ENCODE measurements around the gene ZNF516.
"Not testable (repeated sequence)": the region's sequence is repeated elsewhere in the genome, so short reads cannot be mapped to it uniquely, and the experiment has no call there.

ZNF516 gene

GRCh38 chr18:76495006-76495370, at the start of gene ZNF516:
ZNF516 (minus strand) TSS chr18:76495242; CDS start chr18:76443054, 52,188 bp downstream.
- H3K36me3 Mint-ChIP-seq, result no peaks in the 10 kb centered on the region
- peaks cover 29% of the 10 kb centered on the region for H3K4me1 Mint-ChIP-seq
- H3K4me3 Mint-ChIP-seq, result peak within 1 kb of the TSS; percentile 96
- no peaks in the 10 kb centered on the region for H3K9me3 Mint-ChIP-seq
- H3K27ac Mint-ChIP-seq, result peak within 1 kb of the TSS; percentile 46
- H3K27me3 Mint-ChIP-seq, result no peaks in the 10 kb centered on the region

- Mint-ChIP-seq H3K4me3 (no peak overlapping the region), H3K36me3 (peaks cover 1% of the 10 kb centered on the region), H3K9me3 (no peaks in the 10 kb centered on the region), H3K27ac (no peak overlapping the region), H3K27me3 (peaks cover 1% of the 10 kb centered on the region), H3K4me1 (no peaks in the 10 kb centered on the region)
Measured at GRCh38 chr18:76538846-76539245, 43.8 kb upstream of the ZNF516 start.

GRCh38 chr18:76537621-76538020, 42.6 kb upstream of the ZNF516 start:
- no peaks in the 10 kb centered on the region for H3K9me3 Mint-ChIP-seq
- H3K4me1 Mint-ChIP-seq, result no peaks in the 10 kb centered on the region
- no peak overlapping the region for H3K27ac Mint-ChIP-seq
- peaks cover 1% of the 10 kb centered on the region for H3K36me3 Mint-ChIP-seq
- no peak overlapping the region for H3K4me3 Mint-ChIP-seq
- peaks cover 1% of the 10 kb centered on the region for H3K27me3 Mint-ChIP-seq

- H3K27ac Mint-ChIP-seq, H3K27me3 Mint-ChIP-seq, H3K4me3 Mint-ChIP-seq, H3K9me3 Mint-ChIP-seq, H3K36me3 Mint-ChIP-seq, H3K4me1 Mint-ChIP-seq: not testable (repeated sequence)
Measured at GRCh38 chr18:76536593-76536992, 41.6 kb upstream of the ZNF516 start.

GRCh38 chr18:76532875-76533274, 37.8 kb upstream of the ZNF516 start:
- H3K4me3 Mint-ChIP-seq, result no peak overlapping the region
- peaks cover 8% of the 10 kb centered on the region for H3K4me1 Mint-ChIP-seq
- peaks cover 10% of the 10 kb centered on the region for H3K27me3 Mint-ChIP-seq
- H3K27ac Mint-ChIP-seq, result no peak overlapping the region
- no peaks in the 10 kb centered on the region for H3K9me3 Mint-ChIP-seq
- peaks cover 1% of the 10 kb centered on the region for H3K36me3 Mint-ChIP-seq

- H3K36me3 Mint-ChIP-seq, result peaks cover 1% of the 10 kb centered on the region
- H3K4me3 Mint-ChIP-seq, result no peak overlapping the region
- H3K27ac Mint-ChIP-seq, result no peak overlapping the region
- no peaks in the 10 kb centered on the region for H3K9me3 Mint-ChIP-seq
- peaks cover 21% of the 10 kb centered on the region for H3K27me3 Mint-ChIP-seq
- peaks cover 8% of the 10 kb centered on the region for H3K4me1 Mint-ChIP-seq
Measured at GRCh38 chr18:76530846-76531245, 35.8 kb upstream of the ZNF516 start.

- H3K4me1 Mint-ChIP-seq, result peaks cover 8% of the 10 kb centered on the region
- H3K36me3 Mint-ChIP-seq, result peaks cover 1% of the 10 kb centered on the region
- H3K4me3 Mint-ChIP-seq, result no peak overlapping the region
- H3K9me3 Mint-ChIP-seq, result no peaks in the 10 kb centered on the region
- H3K27me3 Mint-ChIP-seq, result peaks cover 23% of the 10 kb centered on the region
- no peak overlapping the region for H3K27ac Mint-ChIP-seq
Measured at GRCh38 chr18:76530391-76530790, 35.3 kb upstream of the ZNF516 start.

GRCh38 chr18:76529433-76529811, 34.4 kb upstream of the ZNF516 start:
- Mint-ChIP-seq H3K27ac (peak overlapping the region; percentile 53), H3K4me1 (peaks cover 8% of the 10 kb centered on the region), H3K4me3 (peak overlapping the region; percentile 84), H3K36me3 (no peaks in the 10 kb centered on the region), H3K9me3 (no peaks in the 10 kb centered on the region), H3K27me3 (peaks cover 27% of the 10 kb centered on the region)

GRCh38 chr18:76528477-76529432, 33.7 kb upstream of the ZNF516 start:
- peak overlapping the region; percentile 53 for H3K27ac Mint-ChIP-seq

GRCh38 chr18:76525911-76526310, 30.9 kb upstream of the ZNF516 start:
- Mint-ChIP-seq H3K4me3 (no peak overlapping the region), H3K36me3 (no peaks in the 10 kb centered on the region), H3K4me1 (peaks cover 8% of the 10 kb centered on the region), H3K9me3 (no peaks in the 10 kb centered on the region), H3K27me3 (peaks cover 30% of the 10 kb centered on the region), H3K27ac (no peak overlapping the region)

More at GRCh38 chr18:76528477-76529432, 33.7 kb upstream of the ZNF516 start:
- Mint-ChIP-seq H3K9me3 (no peaks in the 10 kb centered on the region), H3K4me3 (peak overlapping the region; percentile 84), H3K4me1 (peaks cover 8% of the 10 kb centered on the region), H3K27me3 (peaks cover 30% of the 10 kb centered on the region), H3K36me3 (no peaks in the 10 kb centered on the region)

GRCh38 chr18:76524900-76525698, 30.1 kb upstream of the ZNF516 start:
- H3K27me3 Mint-ChIP-seq, result peaks cover 29% of the 10 kb centered on the region
- no peaks in the 10 kb centered on the region for H3K36me3 Mint-ChIP-seq
- peaks cover 8% of the 10 kb centered on the region for H3K4me1 Mint-ChIP-seq
- no peaks in the 10 kb centered on the region for H3K9me3 Mint-ChIP-seq
- no peak overlapping the region for H3K27ac Mint-ChIP-seq
- H3K4me3 Mint-ChIP-seq, result no peak overlapping the region

- H3K27me3 Mint-ChIP-seq, result peaks cover 27% of the 10 kb centered on the region
- no peaks in the 10 kb centered on the region for H3K36me3 Mint-ChIP-seq
- no peak overlapping the region for H3K27ac Mint-ChIP-seq
Measured at GRCh38 chr18:76524477-76524876, 29.4 kb upstream of the ZNF516 start.

GRCh38 chr18:76522551-76522950, 27.5 kb upstream of the ZNF516 start:
- Mint-ChIP-seq H3K27me3 (peaks cover 28% of the 10 kb centered on the region), H3K9me3 (no peaks in the 10 kb centered on the region), H3K36me3 (no peaks in the 10 kb centered on the region), H3K4me1 (peaks cover 18% of the 10 kb centered on the region), H3K4me3 (no peak overlapping the region), H3K27ac (peak overlapping the region; percentile 8)

More at GRCh38 chr18:76524477-76524876, 29.4 kb upstream of the ZNF516 start:
- Mint-ChIP-seq H3K4me3 (no peak overlapping the region), H3K4me1 (peaks cover 8% of the 10 kb centered on the region), H3K9me3 (no peaks in the 10 kb centered on the region)

GRCh38 chr18:76522122-76522503, 27.1 kb upstream of the ZNF516 start:
- Mint-ChIP-seq H3K4me1 (peaks cover 21% of the 10 kb centered on the region), H3K27ac (no peak overlapping the region), H3K27me3 (peaks cover 29% of the 10 kb centered on the region), H3K4me3 (no peak overlapping the region), H3K9me3 (no peaks in the 10 kb centered on the region), H3K36me3 (no peaks in the 10 kb centered on the region)

GRCh38 chr18:76521417-76522121, 26.5 kb upstream of the ZNF516 start:
- no peak overlapping the region for H3K4me3 Mint-ChIP-seq
- H3K36me3 Mint-ChIP-seq, result no peaks in the 10 kb centered on the region
- peaks cover 21% of the 10 kb centered on the region for H3K4me1 Mint-ChIP-seq
- no peak overlapping the region for H3K27ac Mint-ChIP-seq
- no peaks in the 10 kb centered on the region for H3K9me3 Mint-ChIP-seq
- H3K27me3 Mint-ChIP-seq, result peaks cover 25% of the 10 kb centered on the region

Data from activated naive CD4-positive, alpha-beta T cell treated with anti-CD3 and anti-CD28 coated beads, Interleukin-2, amount 50 U/mL, for 24 hours (primary cell).